GM21381 (cell line): ENCODE results near the gene P4HA2.

Experiments used
- ATAC-seq: cut with Tn5 transposase; IDR thresholded peaks from one replicate; pipeline ENCODE4 v1.9.1; 2021; ENCODE audit warnings: mild to moderate bottlenecking, moderate library complexity; ENCODE audit not compliant: unreplicated experiment

Gene P4HA2

GRCh38 chr5:132205385-132206125, 22.1 kb downstream of the P4HA2 start:
- no peak for ATAC-seq

GRCh38 chr5:132204371-132205135, 23.1 kb downstream of the P4HA2 start:
- ATAC-seq = no peak

GRCh38 chr5:132203916-132204315, 23.7 kb downstream of the P4HA2 start:
- ATAC-seq = no peak

- no peak for ATAC-seq
These were observed 24.2 kb downstream of the P4HA2 start for GRCh38 chr5:132203464-132203818.

- ATAC-seq = no peak
These were observed 24.8 kb downstream of the P4HA2 start for GRCh38 chr5:132202711-132203463.

GRCh38 chr5:132199116-132199680, 28.5 kb downstream of the P4HA2 start:
- ATAC-seq = no peak

GRCh38 chr5:132198571-132198970, 29.1 kb downstream of the P4HA2 start:
- no peak for ATAC-seq

- ATAC-seq = no peak
These were observed 31.9 kb downstream of the P4HA2 start for GRCh38 chr5:132195727-132196126.

- no peak for ATAC-seq
These were observed 34.4 kb downstream of the P4HA2 start for GRCh38 chr5:132193165-132193694.

- ATAC-seq = peak; percentile 90
These were observed 37.4 kb downstream of the P4HA2 start for GRCh38 chr5:132190161-132190817.

- no peak for ATAC-seq
These were observed 43.1 kb downstream of the P4HA2 start for GRCh38 chr5:132184588-132184987.

GRCh38 chr5:132183723-132184122, 43.9 kb downstream of the P4HA2 start:
- no peak for ATAC-seq

- no peak for ATAC-seq
These were observed 45.2 kb downstream of the P4HA2 start for GRCh38 chr5:132182359-132183040.

- ATAC-seq = no peak
These were observed 46.5 kb downstream of the P4HA2 start for GRCh38 chr5:132181011-132181629.

- no peak for ATAC-seq
These were observed 47.4 kb downstream of the P4HA2 start for GRCh38 chr5:132180134-132180745.

GRCh38 chr5:132179405-132179804, 48.2 kb downstream of the P4HA2 start:
- ATAC-seq = no peak

- ATAC-seq = no peak
These were observed 49.9 kb downstream of the P4HA2 start for GRCh38 chr5:132177691-132178149.

- ATAC-seq = peak; percentile 58
These were observed 50.7 kb downstream of the P4HA2 start for GRCh38 chr5:132176987-132177386.

- no peak for ATAC-seq
These were observed 51.1 kb downstream of the P4HA2 start for GRCh38 chr5:132176521-132176945.
